T-helper 22 cell (primary cell): ENCODE data around the gene ATP6V0E1.

Experiments
- DNase-seq: peaks from one replicate; pipeline ENCODE4 v3.0.0-alpha.2; 2020; ENCODE audit warnings: low read depth

ATP6V0E1 gene

GRCh38 chr5:172956936-172957335 is 26.6 kb upstream of the ATP6V0E1 start:
- no peak for DNase-seq

- DNase-seq = no peak
These were observed 26.1 kb upstream of the ATP6V0E1 start for GRCh38 chr5:172957458-172957857.

GRCh38 chr5:172958331-172959046 is 25.1 kb upstream of the ATP6V0E1 start:
- DNase-seq = peak; percentile 36

GRCh38 chr5:172959824-172960799 is 23.5 kb upstream of the ATP6V0E1 start:
- DNase-seq = no peak

- no peak for DNase-seq
These were observed 13.7 kb upstream of the ATP6V0E1 start for GRCh38 chr5:172969921-172970320.

- no peak for DNase-seq
These were observed 12.1 kb upstream of the ATP6V0E1 start for GRCh38 chr5:172971482-172971881.

GRCh38 chr5:172972552-172972951 is 11.0 kb upstream of the ATP6V0E1 start:
- no peak for DNase-seq

GRCh38 chr5:172973127-172973916 is 10.2 kb upstream of the ATP6V0E1 start:
- no peak for DNase-seq

GRCh38 chr5:172973931-172974330 is 9.6 kb upstream of the ATP6V0E1 start:
- no peak for DNase-seq

- DNase-seq = no peak
These were observed 8.3 kb upstream of the ATP6V0E1 start for GRCh38 chr5:172975289-172975688.

GRCh38 chr5:172979778-172980177 is 3.8 kb upstream of the ATP6V0E1 start:
- no peak for DNase-seq

GRCh38 chr5:172981931-172982330 is 1.6 kb upstream of the ATP6V0E1 start:
- no peak for DNase-seq

- peak; percentile 60 for DNase-seq
These were observed 828 bp downstream of the ATP6V0E1 start for GRCh38 chr5:172984244-172984953.

GRCh38 chr5:172985596-172985995 is 2.0 kb downstream of the ATP6V0E1 start:
- no peak for DNase-seq

GRCh38 chr5:172988276-172988675 is 4.7 kb downstream of the ATP6V0E1 start:
- DNase-seq = no peak

- DNase-seq = no peak
These were observed 7.2 kb downstream of the ATP6V0E1 start for GRCh38 chr5:172990776-172991175.

GRCh38 chr5:172994405-172994804 is 10.8 kb downstream of the ATP6V0E1 start:
- no peak for DNase-seq

GRCh38 chr5:172999372-172999973 is 15.9 kb downstream of the ATP6V0E1 start:
- no peak for DNase-seq

GRCh38 chr5:172999974-173000373 is 16.4 kb downstream of the ATP6V0E1 start:
- no peak for DNase-seq

- DNase-seq = no peak
These were observed 17.8 kb downstream of the ATP6V0E1 start for GRCh38 chr5:173001229-173001841.

GRCh38 chr5:173003360-173003759 is 19.8 kb downstream of the ATP6V0E1 start:
- no peak for DNase-seq
